ENCODE results near the gene TMED10.
A peak's percentile ranks its signal among the peaks of the same experiment; 100 is the strongest.

TMED10 gene

DNA sequence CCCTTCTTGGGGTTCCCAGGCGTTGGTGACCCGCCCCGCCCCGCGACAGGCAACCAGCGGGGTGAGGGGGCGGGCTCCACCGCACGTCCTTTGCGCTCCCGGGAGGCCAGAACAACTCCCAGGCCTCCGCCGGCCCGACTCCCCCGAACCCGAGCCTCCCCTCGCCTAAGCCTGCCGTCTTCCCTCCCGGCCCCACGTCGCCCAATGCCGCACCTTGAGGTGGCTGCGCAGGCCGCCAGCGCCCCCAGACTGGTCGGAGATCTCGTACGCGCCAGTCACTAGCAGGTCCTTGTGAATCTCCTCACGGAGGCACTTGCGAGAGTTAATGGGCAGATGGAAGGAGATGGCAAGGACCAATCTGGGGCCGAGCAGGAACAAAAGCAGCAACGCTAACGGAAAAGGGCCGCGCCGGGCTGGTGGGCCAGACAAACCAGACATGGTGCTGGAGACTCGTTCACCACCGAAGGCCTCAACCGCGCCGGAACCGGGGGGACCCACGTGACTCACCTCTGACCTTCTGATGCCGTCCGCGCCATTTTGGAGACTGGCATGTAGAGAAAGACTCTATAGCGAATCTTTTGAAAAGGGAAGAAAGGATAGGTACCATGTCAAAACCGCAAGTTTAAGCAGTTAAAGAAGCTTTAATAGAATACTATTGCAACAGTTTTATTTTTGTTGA, at the start of gene TMED10:
TMED10 (minus strand) TSS at position 471 of the 679 bp plus-strand sequence; CDS start at position 438, 33 bp downstream.
- H3K36me3 ChIP-seq (ENCODE audit: control insufficient read depth, insufficient read depth, low read length): no peaks in the 10 kb centered on the region
- peaks cover 2% of the 10 kb centered on the region for H3K4me1 ChIP-seq (ENCODE audit: control insufficient read depth, insufficient read depth, low read length)
- peak within 1 kb of the TSS; percentile 98 for H3K4me3 ChIP-seq (ENCODE audit: low read depth, low read length)
- no peaks in the 10 kb centered on the region for H3K27me3 ChIP-seq (ENCODE audit: control insufficient read depth, insufficient read depth, low read length)
- H3K9me3 ChIP-seq (ENCODE audit: control insufficient read depth, insufficient read depth, low read length): no peaks in the 10 kb centered on the region
- H3K9ac ChIP-seq (ENCODE audit: low read depth, low read length): peak within 1 kb of the TSS; percentile 71

DNA sequence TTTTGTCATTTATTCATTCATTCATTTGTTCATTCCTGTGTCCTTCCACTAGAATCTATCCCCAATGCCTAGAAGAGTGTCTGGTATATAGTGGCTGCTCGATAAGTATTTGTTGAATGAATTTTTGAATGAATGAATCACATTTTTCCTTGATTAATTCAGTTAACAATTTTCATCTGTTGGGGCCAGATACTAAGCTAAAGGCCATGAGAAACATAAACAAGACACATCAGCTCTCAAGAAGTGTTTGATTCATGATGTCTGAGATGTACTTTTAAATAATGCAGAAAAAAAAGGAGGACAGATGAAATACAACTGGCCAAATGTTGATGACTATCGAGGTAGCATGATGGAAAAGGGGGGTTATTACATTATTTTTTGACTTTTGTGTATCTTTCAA, 48.1 kb upstream of the TMED10 start:
- H3K4me3 ChIP-seq (ENCODE audit: low read depth, low read length): no peak overlapping the region

DNA sequence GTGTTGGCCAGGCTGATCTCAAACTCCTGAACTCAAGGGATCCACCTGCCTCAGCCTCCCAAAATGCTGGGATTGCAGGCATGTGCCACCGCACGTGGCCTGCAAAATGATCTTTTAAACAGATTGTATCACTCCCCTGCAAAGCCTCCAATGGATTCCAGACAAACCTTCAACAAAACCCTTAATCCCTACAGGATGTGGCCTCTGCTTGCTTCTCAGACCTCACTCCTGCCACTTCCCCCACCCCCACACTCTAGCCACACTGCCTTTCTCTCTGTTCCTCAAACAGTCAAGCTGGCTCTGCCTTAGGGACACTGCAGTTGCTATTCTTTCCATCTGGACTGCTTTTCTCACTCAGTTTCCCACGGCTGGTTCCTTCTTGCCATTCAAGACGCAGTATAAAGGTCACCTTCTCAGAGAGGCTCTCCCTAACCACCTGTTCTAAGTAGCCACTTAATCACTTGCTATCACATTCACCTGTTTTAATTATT, 47.3 kb upstream of the TMED10 start:
- Histone ChIP-seq H3K4me3 (ENCODE audit: low read depth, low read length) (no peak overlapping the region), H3K36me3 (ENCODE audit: control insufficient read depth, insufficient read depth, low read length) (no peaks in the 10 kb centered on the region), H3K9ac (ENCODE audit: low read depth, low read length) (no peak overlapping the region), H3K27me3 (ENCODE audit: control insufficient read depth, insufficient read depth, low read length) (no peaks in the 10 kb centered on the region), H3K4me1 (ENCODE audit: control insufficient read depth, insufficient read depth, low read length) (peaks cover 2% of the 10 kb centered on the region), H3K9me3 (ENCODE audit: control insufficient read depth, insufficient read depth, low read length) (no peaks in the 10 kb centered on the region)

More for the DNA sequence above, 48.1 kb upstream of the TMED10 start:
- H3K27me3 ChIP-seq (ENCODE audit: control insufficient read depth, insufficient read depth, low read length): no peaks in the 10 kb centered on the region
- H3K9me3 ChIP-seq (ENCODE audit: control insufficient read depth, insufficient read depth, low read length): no peaks in the 10 kb centered on the region
- peaks cover 2% of the 10 kb centered on the region for H3K4me1 ChIP-seq (ENCODE audit: control insufficient read depth, insufficient read depth, low read length)
- H3K9ac ChIP-seq (ENCODE audit: low read depth, low read length): no peak overlapping the region
- H3K36me3 ChIP-seq (ENCODE audit: control insufficient read depth, insufficient read depth, low read length): no peaks in the 10 kb centered on the region

DNA sequence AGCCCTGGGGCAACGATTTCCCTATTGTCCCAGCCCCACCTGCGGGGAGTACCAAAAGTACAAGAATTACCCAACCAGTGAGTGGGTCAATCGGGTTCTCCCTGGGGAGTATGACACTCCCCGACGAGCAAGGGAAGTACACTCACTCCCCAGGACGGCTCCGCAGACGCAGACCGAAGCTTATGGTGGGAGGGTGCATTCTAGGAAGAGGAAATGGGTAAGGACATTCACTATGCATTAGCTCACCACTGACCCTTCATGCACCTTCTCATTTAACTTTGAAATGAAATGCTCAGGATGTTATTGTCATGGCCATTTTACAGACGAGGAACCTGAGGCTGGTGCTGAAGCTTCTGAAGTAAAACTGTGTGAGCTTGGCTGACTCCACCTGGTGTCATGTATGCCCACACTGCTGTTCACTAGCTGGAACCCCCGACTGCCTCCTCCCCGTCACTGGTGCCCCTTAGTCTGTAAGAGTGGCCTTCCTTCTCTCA, 45.8 kb upstream of the TMED10 start:
- H3K4me1 ChIP-seq (ENCODE audit: control insufficient read depth, insufficient read depth, low read length): peaks cover 2% of the 10 kb centered on the region
- no peaks in the 10 kb centered on the region for H3K36me3 ChIP-seq (ENCODE audit: control insufficient read depth, insufficient read depth, low read length)
- peak overlapping the region; percentile 2 for H3K4me3 ChIP-seq (ENCODE audit: low read depth, low read length)
- H3K9ac ChIP-seq (ENCODE audit: low read depth, low read length): no peak overlapping the region
- no peaks in the 10 kb centered on the region for H3K9me3 ChIP-seq (ENCODE audit: control insufficient read depth, insufficient read depth, low read length)
- H3K27me3 ChIP-seq (ENCODE audit: control insufficient read depth, insufficient read depth, low read length): no peaks in the 10 kb centered on the region

DNA sequence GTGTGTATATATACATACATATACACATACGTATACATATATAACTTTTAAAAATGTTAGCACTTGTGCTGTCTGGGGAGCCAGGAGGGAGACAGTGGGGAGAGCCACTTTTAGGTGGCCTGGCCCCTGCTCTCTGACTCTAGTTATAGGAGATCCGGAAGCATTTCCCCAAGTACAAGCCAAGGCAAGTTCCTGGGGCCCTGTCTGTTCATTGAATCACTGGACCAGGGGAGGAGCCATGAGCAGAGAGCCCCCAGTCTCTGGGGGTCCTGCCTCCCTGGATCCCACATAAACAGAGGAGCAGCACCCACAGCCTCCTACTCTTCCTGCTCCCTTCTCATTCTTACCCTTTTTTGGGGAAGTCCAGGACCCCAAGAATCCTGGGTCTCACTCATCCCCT, 45.4 kb upstream of the TMED10 start:
- no peaks in the 10 kb centered on the region for H3K27me3 ChIP-seq (ENCODE audit: control insufficient read depth, insufficient read depth, low read length)
- no peaks in the 10 kb centered on the region for H3K9me3 ChIP-seq (ENCODE audit: control insufficient read depth, insufficient read depth, low read length)
- no peak overlapping the region for H3K9ac ChIP-seq (ENCODE audit: low read depth, low read length)
- peaks cover 2% of the 10 kb centered on the region for H3K4me1 ChIP-seq (ENCODE audit: control insufficient read depth, insufficient read depth, low read length)
- H3K36me3 ChIP-seq (ENCODE audit: control insufficient read depth, insufficient read depth, low read length): no peaks in the 10 kb centered on the region
- peak overlapping the region; percentile 2 for H3K4me3 ChIP-seq (ENCODE audit: low read depth, low read length)

DNA sequence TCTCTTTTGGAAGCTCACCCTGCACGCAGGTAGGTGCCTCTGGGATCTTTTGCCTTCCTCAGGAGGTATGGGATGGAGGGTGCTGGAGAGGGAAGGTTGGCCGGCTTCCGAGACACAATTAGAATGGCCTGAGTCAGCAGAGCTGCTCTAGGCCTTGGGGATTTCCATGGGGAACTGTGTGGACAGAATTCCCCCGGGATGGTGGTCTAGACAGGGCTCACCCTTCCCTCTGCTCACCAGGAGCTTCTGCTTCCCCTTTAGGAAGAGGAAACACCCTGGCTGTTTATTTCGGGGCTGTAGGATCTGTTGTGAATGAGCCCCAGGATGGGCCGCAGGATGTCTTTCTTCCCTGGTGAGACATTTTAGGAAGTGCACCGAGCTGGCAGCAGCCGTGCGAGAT, 43.7 kb upstream of the TMED10 start:
- H3K4me1 ChIP-seq (ENCODE audit: control insufficient read depth, insufficient read depth, low read length): peaks cover 2% of the 10 kb centered on the region
- H3K27me3 ChIP-seq (ENCODE audit: control insufficient read depth, insufficient read depth, low read length): no peaks in the 10 kb centered on the region
- H3K9ac ChIP-seq (ENCODE audit: low read depth, low read length): no peak overlapping the region
- no peaks in the 10 kb centered on the region for H3K36me3 ChIP-seq (ENCODE audit: control insufficient read depth, insufficient read depth, low read length)
- no peak overlapping the region for H3K4me3 ChIP-seq (ENCODE audit: low read depth, low read length)
- H3K9me3 ChIP-seq (ENCODE audit: control insufficient read depth, insufficient read depth, low read length): no peaks in the 10 kb centered on the region

DNA sequence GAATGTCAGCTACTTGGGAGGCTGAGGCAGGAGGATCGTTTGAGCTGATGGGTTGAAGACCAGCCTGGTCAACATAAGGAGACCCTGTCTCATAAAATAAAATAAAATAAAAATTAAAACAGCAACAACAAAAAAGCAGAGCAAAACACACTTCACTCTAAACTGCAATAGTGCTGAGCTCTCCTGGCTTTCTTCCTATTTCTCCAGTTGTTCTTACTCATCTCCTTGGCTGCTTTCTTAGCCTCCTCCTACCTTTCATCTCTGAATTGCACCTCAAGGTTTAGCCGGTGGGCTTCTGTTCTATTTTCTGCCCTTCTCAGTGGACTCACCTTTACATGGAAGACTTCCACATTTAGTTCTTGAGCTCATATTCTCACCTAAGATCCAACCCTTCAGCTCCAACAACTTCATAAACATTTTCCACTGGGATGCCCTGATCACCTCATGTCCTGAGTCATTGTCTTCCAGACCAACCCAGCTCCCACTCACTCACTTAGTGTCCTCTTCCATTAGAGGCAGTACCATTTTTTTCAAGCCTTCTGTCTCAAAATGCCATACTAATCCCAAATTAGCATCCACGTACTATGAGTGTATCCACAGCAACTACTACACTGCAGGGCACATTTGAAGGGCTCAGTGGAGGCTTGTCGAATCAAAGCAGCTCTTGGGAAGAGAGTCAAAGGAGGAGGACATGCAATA, 41.2 kb upstream of the TMED10 start:
- Histone ChIP-seq H3K9ac (ENCODE audit: low read depth, low read length) (no peak overlapping the region), H3K9me3 (ENCODE audit: control insufficient read depth, insufficient read depth, low read length) (no peaks in the 10 kb centered on the region), H3K27me3 (ENCODE audit: control insufficient read depth, insufficient read depth, low read length) (no peaks in the 10 kb centered on the region), H3K4me1 (ENCODE audit: control insufficient read depth, insufficient read depth, low read length) (no peaks in the 10 kb centered on the region), H3K36me3 (ENCODE audit: control insufficient read depth, insufficient read depth, low read length) (no peaks in the 10 kb centered on the region), H3K4me3 (ENCODE audit: low read depth, low read length) (no peak overlapping the region)

DNA sequence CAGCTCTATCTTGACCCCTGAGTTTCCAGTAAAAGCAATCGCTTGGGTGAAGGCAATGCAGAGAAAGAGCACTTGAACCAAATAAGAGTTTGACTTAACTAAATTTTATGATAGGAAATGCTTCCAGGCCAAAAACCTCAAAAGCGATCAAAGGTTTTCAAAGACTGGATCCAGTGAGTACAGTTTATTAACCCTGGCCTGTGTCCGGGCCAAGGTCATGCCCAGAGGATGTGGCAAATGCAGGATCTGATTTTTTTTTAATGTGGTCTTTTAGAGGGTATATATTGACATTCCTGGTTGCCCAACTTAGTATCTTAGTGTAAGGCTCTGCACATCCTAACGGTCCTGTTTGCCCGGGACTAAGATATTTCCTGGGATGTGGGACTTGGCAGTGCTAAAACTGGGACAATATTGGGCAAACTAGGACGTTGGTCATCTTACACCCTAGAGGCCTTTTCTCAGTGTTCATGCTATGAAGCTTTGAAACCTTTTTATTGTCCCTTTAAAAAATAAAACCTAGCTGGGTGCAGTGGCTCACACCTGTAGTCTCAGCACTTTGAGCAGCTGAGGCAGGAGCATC, 40.1 kb upstream of the TMED10 start:
- no peaks in the 10 kb centered on the region for H3K27me3 ChIP-seq (ENCODE audit: control insufficient read depth, insufficient read depth, low read length)

DNA sequence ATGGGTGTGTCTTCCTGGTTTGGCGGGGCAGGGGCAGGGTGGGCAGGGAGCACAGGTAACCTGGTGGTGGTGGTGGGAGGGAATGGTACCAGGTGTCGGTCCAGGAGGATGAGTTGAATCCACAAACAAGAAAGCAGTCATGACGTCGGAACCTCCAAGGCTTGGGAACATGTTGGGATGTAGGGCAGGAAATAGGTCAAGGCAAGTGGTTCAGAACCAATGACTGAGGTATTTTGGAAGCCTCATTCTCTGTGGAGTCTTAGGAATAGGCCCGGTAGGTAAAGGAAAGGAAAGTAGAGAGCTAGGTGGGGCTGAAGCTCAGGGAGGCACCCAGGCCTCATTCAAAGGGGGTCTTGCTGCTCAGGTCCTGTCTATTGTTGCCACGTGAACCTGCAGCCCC, 39.1 kb upstream of the TMED10 start:
- H3K4me1 ChIP-seq (ENCODE audit: control insufficient read depth, insufficient read depth, low read length): no peaks in the 10 kb centered on the region
- no peak overlapping the region for H3K9ac ChIP-seq (ENCODE audit: low read depth, low read length)
- no peaks in the 10 kb centered on the region for H3K27me3 ChIP-seq (ENCODE audit: control insufficient read depth, insufficient read depth, low read length)
- no peak overlapping the region for H3K4me3 ChIP-seq (ENCODE audit: low read depth, low read length)
- no peaks in the 10 kb centered on the region for H3K9me3 ChIP-seq (ENCODE audit: control insufficient read depth, insufficient read depth, low read length)
- no peaks in the 10 kb centered on the region for H3K36me3 ChIP-seq (ENCODE audit: control insufficient read depth, insufficient read depth, low read length)

More for the DNA sequence above, 40.1 kb upstream of the TMED10 start:
- Histone ChIP-seq H3K4me1 (ENCODE audit: control insufficient read depth, insufficient read depth, low read length) (no peaks in the 10 kb centered on the region), H3K9ac (ENCODE audit: low read depth, low read length) (no peak overlapping the region), H3K36me3 (ENCODE audit: control insufficient read depth, insufficient read depth, low read length) (no peaks in the 10 kb centered on the region), H3K4me3 (ENCODE audit: low read depth, low read length) (no peak overlapping the region), H3K9me3 (ENCODE audit: control insufficient read depth, insufficient read depth, low read length) (no peaks in the 10 kb centered on the region)

DNA sequence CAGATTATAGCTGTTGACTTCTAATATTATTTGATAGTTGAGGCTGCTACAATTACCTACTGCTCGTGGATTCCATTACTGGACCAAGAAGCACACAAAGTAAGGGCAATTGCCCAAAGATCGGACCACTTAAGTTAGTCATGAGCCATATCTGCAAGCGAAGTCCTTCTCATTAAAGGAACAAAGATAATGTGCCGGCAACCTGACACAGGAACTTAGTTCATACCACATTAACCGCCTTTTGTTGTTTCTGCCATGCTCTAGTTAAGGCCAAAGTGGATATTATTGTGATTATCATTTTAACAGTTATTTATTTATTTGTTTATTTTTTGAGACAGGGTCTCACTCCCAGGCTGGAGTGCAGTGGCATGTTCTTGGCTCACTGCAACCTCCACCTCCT, 38.1 kb upstream of the TMED10 start:
- Histone ChIP-seq H3K9ac (ENCODE audit: low read depth, low read length) (no peak overlapping the region), H3K4me1 (ENCODE audit: control insufficient read depth, insufficient read depth, low read length) (no peaks in the 10 kb centered on the region), H3K27me3 (ENCODE audit: control insufficient read depth, insufficient read depth, low read length) (no peaks in the 10 kb centered on the region), H3K36me3 (ENCODE audit: control insufficient read depth, insufficient read depth, low read length) (no peaks in the 10 kb centered on the region), H3K9me3 (ENCODE audit: control insufficient read depth, insufficient read depth, low read length) (no peaks in the 10 kb centered on the region), H3K4me3 (ENCODE audit: low read depth, low read length) (no peak overlapping the region)

DNA sequence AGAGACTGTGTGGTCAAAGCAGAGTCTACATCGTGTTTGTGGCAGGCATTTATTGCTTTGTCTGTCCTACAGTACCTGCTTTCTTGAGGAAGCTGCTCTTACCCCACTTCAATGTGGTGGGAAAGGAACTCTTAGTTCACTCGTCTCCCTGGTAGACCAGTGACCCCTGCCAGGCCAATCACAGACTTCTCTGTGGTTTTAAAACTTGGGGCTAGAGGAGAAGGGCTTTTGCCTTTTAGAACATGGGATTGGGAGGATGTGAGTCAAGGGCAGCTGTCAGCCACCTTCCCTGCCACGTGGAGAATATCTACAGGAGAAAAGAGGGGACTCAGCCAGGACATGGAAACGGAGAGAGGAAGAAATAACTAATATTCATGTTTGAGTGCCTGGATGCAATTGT, 36.8 kb upstream of the TMED10 start:
- H3K4me1 ChIP-seq (ENCODE audit: control insufficient read depth, insufficient read depth, low read length): no peaks in the 10 kb centered on the region
- H3K9ac ChIP-seq (ENCODE audit: low read depth, low read length): no peak overlapping the region
- no peaks in the 10 kb centered on the region for H3K36me3 ChIP-seq (ENCODE audit: control insufficient read depth, insufficient read depth, low read length)
- no peaks in the 10 kb centered on the region for H3K9me3 ChIP-seq (ENCODE audit: control insufficient read depth, insufficient read depth, low read length)
- no peaks in the 10 kb centered on the region for H3K27me3 ChIP-seq (ENCODE audit: control insufficient read depth, insufficient read depth, low read length)
- no peak overlapping the region for H3K4me3 ChIP-seq (ENCODE audit: low read depth, low read length)
